Smooth muscle cell (in vitro differentiated cells): Measurements from ENCODE around the gene RTL1. TPM values are rescaled to one million over a fixed set of nuclear protein-coding genes. Genes with fewer than 3 reads are reported as not detected.

Source experiments
- DNase-seq: peaks from one replicate; lab custom pipeline; 2025; ENCODE audit not compliant: unreplicated experiment; lab: John Stamatoyannopoulos, UW
- H2AFZ ChIP-seq: fragments of 200-600 bp; sonication (generic); 2 replicates; pipeline ENCODE4 v1.6.0; 2016; ENCODE audit warnings: antibody characterized with exemption, low read depth, mild to moderate bottlenecking
- H3F3A ChIP-seq: fragments of 200-600 bp; sonication (generic); 2 replicates; pipeline ENCODE4 v1.6.0; 2017; ENCODE audit warnings: antibody characterized with exemption, low read depth
- H3K27ac ChIP-seq: fragments of 200-600 bp; sonication (generic); 2 replicates; pipeline ENCODE4 v1.5.1; 2016; ENCODE audit warnings: low read depth, mild to moderate bottlenecking
- H3K27me3 ChIP-seq: fragments of 200-600 bp; sonication (generic); 2 replicates; pipeline ENCODE4 v1.6.1; 2016; ENCODE audit warnings: low read depth, mild to moderate bottlenecking
- H3K36me3 ChIP-seq: fragments of 200-600 bp; sonication (generic); 2 replicates; pipeline ENCODE4 v1.5.1; 2016; ENCODE audit warnings: low read depth
- H3K4me1 ChIP-seq: fragments of 200-600 bp; sonication (generic); 2 replicates; pipeline ENCODE4 v1.5.1; 2016; ENCODE audit warnings: low read depth
- H3K4me2 ChIP-seq: fragments of 200-600 bp; sonication (generic); 2 replicates; pipeline ENCODE4 v1.6.0; 2016; ENCODE audit warnings: mild to moderate bottlenecking
- H3K4me3 ChIP-seq: fragments of 200-600 bp; sonication (generic); 2 replicates; pipeline ENCODE4 v1.5.1; 2016; ENCODE audit warnings: mild to moderate bottlenecking
- H3K79me2 ChIP-seq: fragments of 200-600 bp; sonication (generic); 2 replicates; pipeline ENCODE4 v1.6.0; 2016; ENCODE audit warnings: low read depth, mild to moderate bottlenecking
- H3K9ac ChIP-seq: fragments of 200-600 bp; sonication (generic); 2 replicates; pipeline ENCODE4 v1.6.0; 2016; ENCODE audit warnings: low read depth
- H3K9me3 ChIP-seq: fragments of 200-600 bp; sonication (generic); replicated peaks from 2 replicates; pipeline ENCODE4 v1.5.1; 2016; ENCODE audit warnings: low read depth
- H4K20me1 ChIP-seq: fragments of 200-600 bp; sonication (generic); 2 replicates; pipeline ENCODE4 v1.6.0; 2016; ENCODE audit warnings: low read depth
- WGBS: methylation state at CpG from one replicate; pipeline ENCODE4 v1.1.7; 2016; ENCODE audit warnings: low lambda C conversion rate; 5-methylcytosine and 5-hydroxymethylcytosine counted together
- polyA plus RNA-seq: library from polyadenylated mRNA; unstranded; fragments of >200 nt; fragmentation: Nextera tagmentation; extraction: Ambion mirVana; gene quantifications from 2 replicates; pipeline ENCODE4 v1.2.1, GENCODE V29; 2016
- total RNA-seq: library from RNA; depleted of rRNA; stranded (reverse); fragments of >200 nt; gene quantifications from 2 replicates; pipeline ENCODE4 v1.2.3, GENCODE V29; 2014
- TF ChIP-seq, protein P1 (sequence below): fragments of 200-600 bp; sonication (generic); IDR thresholded peaks from 2 replicates; pipeline ENCODE4 v1.5.1; 2017; ENCODE audit warnings: borderline replicate concordance, mild to moderate bottlenecking, antibody characterized with exemption; ENCODE audit not compliant: insufficient read depth, poor library complexity, severe bottlenecking

The RTL1 gene
- total and polyA plus RNA-seq, 2 experiments from 2014 or later = 6.7 to 13.9 TPM

DNA sequence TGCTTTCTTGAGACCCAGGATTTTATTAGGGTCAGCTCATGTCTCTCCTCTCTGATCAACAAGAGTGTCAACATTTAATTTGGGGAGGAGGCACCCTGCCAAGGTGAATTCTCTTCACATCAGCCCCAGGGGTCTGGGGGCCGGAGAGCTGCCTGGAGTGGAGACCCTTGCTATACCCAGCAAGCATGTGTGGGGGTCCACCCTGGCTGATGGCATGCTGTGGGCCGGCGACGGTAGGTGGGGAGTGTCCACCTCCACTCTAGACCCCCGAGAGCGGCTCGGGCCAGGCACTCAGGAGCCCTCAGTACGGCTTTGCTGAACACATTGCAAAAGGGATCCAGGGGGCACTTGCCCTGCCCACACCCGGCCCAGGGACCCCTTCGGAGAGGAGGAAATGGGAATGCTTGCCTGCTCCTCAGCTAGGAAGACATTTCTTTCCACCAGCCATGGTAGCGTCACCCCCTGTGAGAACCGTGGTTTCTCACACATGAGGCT, 67.2 kb downstream of the RTL1 start:
- Histone ChIP-seq H3K27me3 (no peaks in the 10 kb centered on the region), H3K79me2 (no peaks in the 10 kb centered on the region), H2AFZ (no peak overlapping the region), H3K4me2 (no peak overlapping the region), H3K36me3 (no peaks in the 10 kb centered on the region), H3F3A (peaks cover 26% of the 10 kb centered on the region), H4K20me1 (no peaks in the 10 kb centered on the region), H3K4me1 (peaks cover 53% of the 10 kb centered on the region), H3K4me3 (no peak overlapping the region), H3K9me3 (no peaks in the 10 kb centered on the region), H3K27ac (no peak overlapping the region), H3K9ac (no peak overlapping the region)
- TF ChIP-seq, protein P1, sequence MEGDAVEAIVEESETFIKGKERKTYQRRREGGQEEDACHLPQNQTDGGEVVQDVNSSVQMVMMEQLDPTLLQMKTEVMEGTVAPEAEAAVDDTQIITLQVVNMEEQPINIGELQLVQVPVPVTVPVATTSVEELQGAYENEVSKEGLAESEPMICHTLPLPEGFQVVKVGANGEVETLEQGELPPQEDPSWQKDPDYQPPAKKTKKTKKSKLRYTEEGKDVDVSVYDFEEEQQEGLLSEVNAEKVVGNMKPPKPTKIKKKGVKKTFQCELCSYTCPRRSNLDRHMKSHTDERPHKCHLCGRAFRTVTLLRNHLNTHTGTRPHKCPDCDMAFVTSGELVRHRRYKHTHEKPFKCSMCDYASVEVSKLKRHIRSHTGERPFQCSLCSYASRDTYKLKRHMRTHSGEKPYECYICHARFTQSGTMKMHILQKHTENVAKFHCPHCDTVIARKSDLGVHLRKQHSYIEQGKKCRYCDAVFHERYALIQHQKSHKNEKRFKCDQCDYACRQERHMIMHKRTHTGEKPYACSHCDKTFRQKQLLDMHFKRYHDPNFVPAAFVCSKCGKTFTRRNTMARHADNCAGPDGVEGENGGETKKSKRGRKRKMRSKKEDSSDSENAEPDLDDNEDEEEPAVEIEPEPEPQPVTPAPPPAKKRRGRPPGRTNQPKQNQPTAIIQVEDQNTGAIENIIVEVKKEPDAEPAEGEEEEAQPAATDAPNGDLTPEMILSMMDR = no peak
- 96% methylated on average over 12 of the region's 12 CpGs for WGBS
- no peak for DNase-seq

DNA sequence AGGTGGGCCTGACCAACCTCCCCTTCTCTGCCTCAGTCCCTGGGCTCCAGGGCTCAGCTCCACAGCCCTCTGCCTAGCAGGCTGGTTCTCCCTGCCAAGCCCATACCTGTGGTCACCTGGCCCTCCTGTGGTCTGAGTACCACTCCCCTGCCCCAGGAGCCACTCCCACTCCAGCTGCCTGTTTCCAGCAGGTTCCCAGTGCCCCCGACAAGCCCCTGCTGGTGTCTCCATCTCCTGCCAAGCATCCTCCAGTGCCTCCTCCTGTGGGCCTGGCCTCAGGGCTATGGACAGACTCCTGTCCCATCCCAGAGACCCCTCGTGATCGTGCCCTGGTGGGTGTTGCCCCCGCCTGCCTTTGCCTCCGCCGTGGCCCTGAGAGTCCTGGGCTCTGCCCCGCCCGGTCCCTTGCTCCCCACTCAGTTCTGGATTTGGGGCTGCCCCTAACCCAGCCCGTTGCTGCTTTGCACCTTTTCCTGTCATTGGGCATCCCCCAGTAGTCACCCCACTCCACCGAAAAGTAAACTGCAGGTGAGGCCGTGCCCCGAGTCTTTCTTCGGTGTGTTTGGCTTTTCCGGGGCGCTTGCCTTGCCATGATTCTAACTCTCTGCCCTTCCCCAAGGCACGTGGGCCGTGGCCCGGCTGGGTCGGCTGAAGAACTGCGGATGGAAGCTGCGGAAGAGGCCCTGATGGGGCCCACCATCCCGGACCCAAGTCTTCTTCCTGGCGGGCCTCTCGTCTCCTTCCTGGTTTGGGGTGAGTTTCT, 67.8 kb downstream of the RTL1 start:
- no peak overlapping the region for H2AFZ ChIP-seq
- no peaks in the 10 kb centered on the region for H3K36me3 ChIP-seq
- no peaks in the 10 kb centered on the region for H3K79me2 ChIP-seq
- peaks cover 21% of the 10 kb centered on the region for H3F3A ChIP-seq
- no peak overlapping the region for H3K4me3 ChIP-seq
- WGBS = 93% methylated on average over 24 of the region's 24 CpGs
- DNase-seq = no peak
- H3K9ac ChIP-seq = no peak overlapping the region
- no peaks in the 10 kb centered on the region for H3K9me3 ChIP-seq
- H3K27ac ChIP-seq = no peak overlapping the region
- H3K4me1 ChIP-seq = peaks cover 52% of the 10 kb centered on the region
- no peaks in the 10 kb centered on the region for H4K20me1 ChIP-seq
- TF ChIP-seq, protein P1 = no peak
- H3K4me2 ChIP-seq = no peak overlapping the region
- no peaks in the 10 kb centered on the region for H3K27me3 ChIP-seq

DNA sequence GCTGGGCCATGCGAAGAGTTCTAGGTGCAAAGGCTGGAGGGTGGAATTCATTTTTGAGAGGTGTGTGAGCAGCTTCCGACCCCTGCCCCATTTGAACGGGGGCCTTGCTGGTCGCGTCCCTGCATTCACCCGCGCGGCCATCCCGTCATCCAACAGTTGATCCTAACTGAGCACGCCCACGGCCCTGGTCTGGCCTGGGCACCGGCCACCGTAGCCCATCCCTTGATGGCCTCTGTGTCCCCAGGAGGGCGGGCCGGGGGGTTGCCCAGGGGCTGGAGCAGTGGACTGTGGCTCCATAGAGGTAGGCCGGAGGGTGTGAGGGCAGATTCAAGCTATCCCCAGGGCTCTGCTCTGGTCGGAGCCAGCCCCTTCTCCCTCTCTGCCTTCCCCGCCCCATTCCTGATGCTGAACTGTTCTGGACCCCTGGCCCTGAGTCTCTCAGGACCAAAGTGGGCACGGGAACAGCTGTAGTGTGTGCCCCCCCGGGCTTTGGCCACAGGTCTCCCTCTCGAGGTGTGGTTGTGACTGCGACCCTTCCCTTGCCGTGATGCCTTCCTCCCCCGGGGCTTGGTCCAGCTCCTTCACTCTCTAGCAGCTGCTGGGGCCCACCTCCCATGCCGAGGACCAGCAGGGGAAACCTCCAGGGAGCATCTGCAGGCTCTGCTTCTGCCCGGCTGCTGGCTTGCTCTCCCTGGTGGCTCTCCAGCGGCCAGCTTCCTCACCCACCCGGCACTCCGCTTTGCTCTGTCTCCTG, 68.6 kb downstream of the RTL1 start:
- H3K9me3 ChIP-seq = no peaks in the 10 kb centered on the region
- no peaks in the 10 kb centered on the region for H3K79me2 ChIP-seq
- no peak overlapping the region for H3K9ac ChIP-seq
- no peaks in the 10 kb centered on the region for H4K20me1 ChIP-seq
- no peak overlapping the region for H3K4me3 ChIP-seq
- no peak overlapping the region for H2AFZ ChIP-seq
- DNase-seq = no peak
- H3K4me2 ChIP-seq = no peak overlapping the region
- no peaks in the 10 kb centered on the region for H3K36me3 ChIP-seq
- no peak overlapping the region for H3K27ac ChIP-seq
- TF ChIP-seq, protein P1 = no peak
- H3K4me1 ChIP-seq = peaks cover 47% of the 10 kb centered on the region
- no peaks in the 10 kb centered on the region for H3K27me3 ChIP-seq
- WGBS = 82% methylated on average over 28 of the region's 29 CpGs
- peaks cover 15% of the 10 kb centered on the region for H3F3A ChIP-seq
